Progenitor cell of endocrine pancreas (in vitro differentiated cells): Measurements from ENCODE around the gene AGPAT4. TPM values are rescaled to one million over a fixed set of nuclear protein-coding genes. Genes with fewer than 3 reads are reported as not detected.
A peak's percentile ranks its signal among the peaks of the same experiment; 100 is the strongest.

ENCODE experiments used
- DNase-seq: peaks from one replicate; pipeline ENCODE4 v3.0.0; 2021; ENCODE audit warnings: low spot score; ENCODE audit not compliant: unreplicated experiment
- H3K27ac Mint-ChIP-seq: 2 replicates; pipeline ENCODE4 v1.8.0; 2021; ENCODE audit warnings: mild to moderate bottlenecking, moderate library complexity, mixed read lengths
- H3K27me3 Mint-ChIP-seq: 2 replicates; pipeline ENCODE4 v1.8.0; 2021; ENCODE audit warnings: mixed read lengths
- H3K36me3 Mint-ChIP-seq: 2 replicates; pipeline ENCODE4 v1.8.0; 2022; ENCODE audit warnings: mixed read lengths; ENCODE audit not compliant: insufficient read depth
- H3K4me1 Mint-ChIP-seq: 2 replicates; pipeline ENCODE4 v1.8.0; 2021; ENCODE audit warnings: low read depth, mixed read lengths
- H3K4me3 Mint-ChIP-seq: 2 replicates; pipeline ENCODE4 v1.8.0; 2021; ENCODE audit warnings: low read depth, mild to moderate bottlenecking, moderate library complexity, mixed read lengths
- H3K9me3 Mint-ChIP-seq: 2 replicates; pipeline ENCODE4 v1.8.0; 2021; ENCODE audit warnings: low read depth, mixed read lengths
- CTCF ChIP-seq: fragments of 200-600 bp; sonication (generic); IDR thresholded peaks from one replicate; pipeline ENCODE4 v1.5.0; 2021; ENCODE audit warnings: antibody characterized with exemption, mild to moderate bottlenecking; ENCODE audit not compliant: unreplicated experiment
- total RNA-seq: library from RNA; stranded (reverse); gene quantifications from 2 replicates; pipeline ENCODE4 v1.2.1, GENCODE V29; 2021

The AGPAT4 gene
- total RNA-seq, 1 donor from 2014 or later, result 43.7 TPM

GRCh38 chr6:161272635-161273273 lies 1.1 kb downstream of the AGPAT4 start:
- no peaks in the 10 kb centered on the region for H3K27me3 Mint-ChIP-seq
- peaks cover 25% of the 10 kb centered on the region for H3K4me1 Mint-ChIP-seq
- peak overlapping the region; percentile 97 for H3K27ac Mint-ChIP-seq
- no peak for DNase-seq
- TF ChIP-seq CTCF, result no peak
- H3K9me3 Mint-ChIP-seq, result no peaks in the 10 kb centered on the region
- peaks cover 11% of the 10 kb centered on the region for H3K36me3 Mint-ChIP-seq
- peak overlapping the region; percentile 84 for H3K4me3 Mint-ChIP-seq

- H3K36me3 Mint-ChIP-seq, result peaks cover 13% of the 10 kb centered on the region
- no peak for TF ChIP-seq CTCF
- no peaks in the 10 kb centered on the region for H3K27me3 Mint-ChIP-seq
- H3K9me3 Mint-ChIP-seq, result no peaks in the 10 kb centered on the region
- peak overlapping the region; percentile 29 for H3K27ac Mint-ChIP-seq
- no peak for DNase-seq
- H3K4me3 Mint-ChIP-seq, result peak overlapping the region; percentile 34
- peaks cover 27% of the 10 kb centered on the region for H3K4me1 Mint-ChIP-seq
Measured at GRCh38 chr6:161271343-161272030, 2.4 kb downstream of the AGPAT4 start.

DNA sequence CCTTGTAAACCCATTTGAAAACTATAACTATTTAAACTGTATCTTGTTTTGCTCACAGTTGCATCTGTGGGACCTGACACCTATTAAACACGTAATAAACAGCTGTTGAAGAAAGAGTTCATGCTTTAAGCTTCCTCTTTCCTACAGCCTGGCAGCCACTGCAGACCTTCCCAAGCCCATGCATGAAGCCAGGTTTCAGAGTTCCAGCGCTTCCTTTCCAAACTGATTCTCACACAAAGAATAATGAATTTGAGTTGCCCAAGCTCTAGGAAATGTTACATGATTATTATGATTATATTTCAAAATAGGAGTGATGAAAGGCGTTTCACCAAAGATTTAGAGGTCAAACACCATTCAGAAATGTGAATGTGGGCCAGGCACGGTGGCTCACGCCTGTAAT lies 3.7 kb downstream of the AGPAT4 start:
- H3K27ac Mint-ChIP-seq, result no peak overlapping the region
- no peak overlapping the region for H3K4me3 Mint-ChIP-seq
- no peak for TF ChIP-seq CTCF
- DNase-seq, result no peak
- no peaks in the 10 kb centered on the region for H3K9me3 Mint-ChIP-seq
- no peaks in the 10 kb centered on the region for H3K27me3 Mint-ChIP-seq
- peaks cover 13% of the 10 kb centered on the region for H3K36me3 Mint-ChIP-seq
- peaks cover 27% of the 10 kb centered on the region for H3K4me1 Mint-ChIP-seq

GRCh38 chr6:161269310-161269709 lies 4.6 kb downstream of the AGPAT4 start:
- no peak overlapping the region for H3K4me3 Mint-ChIP-seq
- peaks cover 21% of the 10 kb centered on the region for H3K4me1 Mint-ChIP-seq
- DNase-seq, result no peak
- no peak for TF ChIP-seq CTCF
- H3K36me3 Mint-ChIP-seq, result peaks cover 13% of the 10 kb centered on the region
- no peaks in the 10 kb centered on the region for H3K27me3 Mint-ChIP-seq
- H3K27ac Mint-ChIP-seq, result no peak overlapping the region
- H3K9me3 Mint-ChIP-seq, result no peaks in the 10 kb centered on the region

DNA sequence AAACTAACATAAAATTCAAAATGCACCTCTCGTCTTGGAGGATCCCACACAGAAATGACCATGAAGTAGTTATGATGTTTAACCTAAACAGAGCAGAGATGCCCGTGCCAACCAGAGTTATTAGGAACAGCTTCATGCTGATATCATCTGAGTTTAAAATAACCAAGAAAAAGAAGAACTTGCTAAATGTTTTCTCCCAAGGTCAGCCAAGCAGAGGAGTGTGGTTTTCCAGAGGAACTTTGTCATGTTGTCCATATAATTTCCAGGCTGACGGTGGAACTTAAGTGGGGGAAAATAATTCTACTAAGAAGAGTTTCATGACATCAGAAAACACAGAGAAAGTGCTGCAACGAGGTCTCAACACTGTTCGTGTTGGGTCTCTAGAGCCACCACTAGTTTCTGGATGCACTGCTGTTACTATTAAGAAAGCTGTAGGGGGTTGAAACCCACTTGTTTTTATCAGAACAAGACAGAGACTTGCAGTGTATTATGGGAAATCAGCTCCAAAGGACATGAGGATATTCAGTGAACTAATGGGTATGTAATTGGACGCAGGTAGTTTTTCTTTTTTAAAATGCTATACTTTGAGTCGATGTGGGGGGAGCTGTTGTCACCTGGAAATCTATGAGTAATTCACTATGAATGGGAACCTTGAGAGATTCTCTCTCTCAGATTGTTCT lies 5.2 kb downstream of the AGPAT4 start:
- TF ChIP-seq CTCF, result no peak
- no peak for DNase-seq
- peaks cover 19% of the 10 kb centered on the region for H3K4me1 Mint-ChIP-seq

More for the DNA sequence above, 5.2 kb downstream of the AGPAT4 start:
- Mint-ChIP-seq H3K9me3 (no peaks in the 10 kb centered on the region), H3K27ac (no peak overlapping the region), H3K36me3 (peaks cover 13% of the 10 kb centered on the region), H3K27me3 (no peaks in the 10 kb centered on the region), H3K4me3 (no peak overlapping the region)
